IMR-90 (cell line): ENCODE data around the gene CSNK2A3. TPM values are rescaled to one million over a fixed set of nuclear protein-coding genes. Genes with fewer than 3 reads are reported as not detected.

Experiments used
- ATAC-seq: fragments of 200-7000 bp; cut with Tn5 transposase; 2 replicates; pipeline ENCODE4 v1.9.1; 2020; ENCODE audit warnings: low read depth, mild to moderate bottlenecking, moderate library complexity
- BruUV-seq: library from RNA; stranded (reverse); fragments of 400-500 nt; replicated peaks from 2 replicates; lab custom pipeline; 2021; lab: Mats Ljungman, UMichigan
- CTCF ChIA-PET: fragments of 300-600 bp; formaldehyde crosslinking; extraction: SDS; loops from one replicate; lab custom pipeline; 2021; ENCODE audit warnings: antibody characterized with exemption; lab: Yijun Ruan, JAX
- POLR2A ChIA-PET: fragments of 300-600 bp; sonication (Branson Sonifier 250); formaldehyde crosslinking; loops from one replicate; lab custom pipeline; 2022; ENCODE audit warnings: antibody characterized with exemption; ENCODE audit not compliant: unreplicated experiment; lab: Charles Lee
- DNase-seq: peaks from one replicate; pipeline ENCODE4 v3.0.0; 2013
- H2AFZ ChIP-seq: replicated peaks from 2 replicates; pipeline ENCODE3; 2013; ENCODE audit warnings: low read length, mild to moderate bottlenecking; ENCODE audit not compliant: poor library complexity
- H2AK5ac ChIP-seq: 2 replicates; pipeline ENCODE4 v1.6.1; 2013; ENCODE audit warnings: low read depth, low read length, inconsistent platforms
- H2AK9ac ChIP-seq: replicated peaks from 2 replicates; pipeline ENCODE3; 2013; ENCODE audit warnings: mild to moderate bottlenecking, low read depth, low read length, moderate library complexity; ENCODE audit not compliant: poor library complexity
- H2BK120ac ChIP-seq: 2 replicates; pipeline ENCODE4 v1.6.1; 2013; ENCODE audit warnings: low read depth, low read length, inconsistent platforms
- H2BK15ac ChIP-seq: 3 replicates; pipeline ENCODE4 v1.6.1; 2013; ENCODE audit warnings: low read depth, low read length, inconsistent platforms
- H2BK20ac ChIP-seq: 2 replicates; pipeline ENCODE4 v1.6.1; 2013; ENCODE audit warnings: low read depth, mild to moderate bottlenecking, inconsistent platforms, low read length, moderate library complexity
- H2BK5ac ChIP-seq: 2 replicates; pipeline ENCODE4 v1.6.1; 2013; ENCODE audit warnings: mild to moderate bottlenecking, low read depth, low read length, inconsistent platforms; ENCODE audit not compliant: poor library complexity, severe bottlenecking
- H3K14ac ChIP-seq: replicated peaks from 2 replicates; pipeline ENCODE4 v1.6.1; 2013; ENCODE audit warnings: low read depth, low read length, inconsistent platforms
- H3K18ac ChIP-seq: 2 replicates; pipeline ENCODE4 v1.6.1; 2013; ENCODE audit warnings: low read depth, low read length, control low read depth
- H3K23ac ChIP-seq: 2 replicates; pipeline ENCODE4 v1.6.1; 2013; ENCODE audit warnings: low read depth, low read length, inconsistent platforms
- H3K27ac ChIP-seq: 2 replicates; pipeline ENCODE4 v1.5.1; 2013; ENCODE audit warnings: mild to moderate bottlenecking, control low read depth, low read length; ENCODE audit not compliant: insufficient read depth
- H3K27me3 ChIP-seq: 2 replicates; pipeline ENCODE4 v1.6.1; 2013; ENCODE audit warnings: low read length; ENCODE audit not compliant: control insufficient read depth, insufficient read depth
- H3K36me3 ChIP-seq: 2 replicates; pipeline ENCODE4 v1.6.1; 2013; ENCODE audit warnings: low read length, mixed read lengths; ENCODE audit not compliant: control insufficient read depth, insufficient read depth
- H3K4ac ChIP-seq: 2 replicates; pipeline ENCODE4 v1.6.1; 2013; ENCODE audit warnings: low read depth, low read length, inconsistent platforms
- H3K4me1 ChIP-seq: 2 replicates; pipeline ENCODE4 v1.6.1; 2013; ENCODE audit warnings: low read length, mixed read lengths; ENCODE audit not compliant: control insufficient read depth, insufficient read depth
- H3K4me2 ChIP-seq: 2 replicates; pipeline ENCODE4 v1.6.1; 2013; ENCODE audit warnings: low read depth, mild to moderate bottlenecking, control low read depth, low read length, moderate library complexity
- H3K4me3 ChIP-seq: 2 replicates; pipeline ENCODE4 v1.5.1; 2013; ENCODE audit warnings: low read depth, mild to moderate bottlenecking, control low read depth, low read length, moderate library complexity; ENCODE audit not compliant: insufficient read depth
- H3K56ac ChIP-seq: 2 replicates; pipeline ENCODE4 v1.6.1; 2013; ENCODE audit warnings: low read length, inconsistent platforms; ENCODE audit not compliant: insufficient read depth; ENCODE audit errors: extremely low read depth
- H3K79me1 ChIP-seq, 2 experiments: 2 replicates each; pipeline ENCODE4 v1.6.1; 2013; ENCODE audit warnings: low read length in 2 of 2, inconsistent platforms in 1 of 2, low read depth in 1 of 2
- H3K9ac ChIP-seq: 2 replicates; pipeline ENCODE4 v1.6.1; 2013; ENCODE audit warnings: low read depth, low read length, control low read depth
- H3K9me1 ChIP-seq: 2 replicates; pipeline ENCODE4 v1.6.1; 2013; ENCODE audit warnings: low read length, inconsistent platforms; ENCODE audit not compliant: insufficient read depth
- H3K9me3 ChIP-seq: 2 replicates; pipeline ENCODE4 v1.6.1; 2013; ENCODE audit warnings: low read length; ENCODE audit not compliant: control insufficient read depth, insufficient read depth
- H4K20me1 ChIP-seq: 2 replicates; pipeline ENCODE4 v1.6.1; 2013; ENCODE audit warnings: low read length, inconsistent platforms; ENCODE audit not compliant: insufficient read depth
- H4K5ac ChIP-seq: 2 replicates; pipeline ENCODE4 v1.6.1; 2013; ENCODE audit warnings: mild to moderate bottlenecking, low read depth, low read length, control low read depth
- H4K8ac ChIP-seq, 2 experiments: 2 replicates each; pipeline ENCODE4 v1.6.1; 2013; ENCODE audit warnings: low read depth in 2 of 2, low read length in 2 of 2, control low read depth in 1 of 2, inconsistent platforms in 1 of 2
- H4K91ac ChIP-seq: 2 replicates; pipeline ENCODE4 v1.6.1; 2013; ENCODE audit warnings: low read depth, low read length, inconsistent platforms; ENCODE audit not compliant: insufficient read depth
- CHD1 ChIP-seq: IDR thresholded peaks from 2 replicates; pipeline ENCODE4 v1.6.1; 2012; ENCODE audit warnings: low read depth, low read length, improper control_type of control experiment
- ELK1 ChIP-seq: fragments of 150-350 bp; IDR thresholded peaks from 2 replicates; pipeline ENCODE4 v1.6.1; 2016; ENCODE audit warnings: low read depth, mild to moderate bottlenecking, low read length, moderate library complexity, borderline replicate concordance
- FOS ChIP-seq: fragments of 150-350 bp; IDR thresholded peaks from 2 replicates; pipeline ENCODE4 v1.6.1; 2016; ENCODE audit warnings: low read depth, low read length
- RAD21 ChIP-seq: IDR thresholded peaks from 2 replicates; pipeline ENCODE4 v1.6.1; 2012; ENCODE audit warnings: low read length, improper control_type of control experiment
- SMC3 ChIP-seq: fragments of 150-350 bp; IDR thresholded peaks from 2 replicates; pipeline ENCODE4 v1.6.1; 2016; ENCODE audit warnings: low read depth, mild to moderate bottlenecking, antibody characterized with exemption, low read length, moderate library complexity
- WGBS, 2 experiments: methylation state at CpG; one replicate each; pipeline versions ENCODE4 v1.1.5 to v1.1.7; 2013; ENCODE audit warnings: missing lambda C conversion rate in 2 of 2; ENCODE audit not compliant: insufficient read length in 1 of 2; ENCODE audit errors: extremely low coverage in 2 of 2; 5-methylcytosine and 5-hydroxymethylcytosine counted together
- dilution Hi-C: fragments of 300-500 bp; cut with HindIII; formaldehyde crosslinking; loops from one replicate; pipeline ENCODE4 v1.14.3; 2018; ENCODE audit warnings: low sequenced_read_pairs; ENCODE audit not compliant: unreplicated experiment
- in situ Hi-C: fragments of 300-500 bp; cut with MboI; formaldehyde crosslinking; loops from 3 replicates; pipeline ENCODE4 v1.14.3; 2019; ENCODE audit warnings: low sequenced_read_pairs, inconsistent platforms, mixed read lengths
- intact Hi-C: fragments of 100-400 bp; cut with micrococcal nuclease; formaldehyde crosslinking; loops from 2 replicates; pipeline ENCODE4 v1.10.0; 2022
- polyA plus RNA-seq, 3 experiments: library from polyadenylated mRNA; depleted of rRNA; stranded (reverse); fragments of >200 nt; gene quantifications; 2 replicates each; pipeline ENCODE4 v1.2.3, GENCODE V29; 2012; ENCODE audit warnings: low replicate concordance in 1 of 3
- total RNA-seq: library from RNA; depleted of rRNA; stranded (reverse); fragments of >200 nt; gene quantifications from 2 replicates; pipeline ENCODE4 v1.2.3, GENCODE V29; 2012

The CSNK2A3 gene
- total and polyA plus RNA-seq, 2 of the 4 experiments (the other 2 are of a cell fraction): 1.2 to 3.2 TPM

- no peak overlapping the region for H4K8ac ChIP-seq
- no peak overlapping the region for H2BK20ac ChIP-seq
- H3K9me1 ChIP-seq: no peaks in the 10 kb centered on the region
- no peaks in the 10 kb centered on the region for H3K9me3 ChIP-seq
- H3K23ac ChIP-seq: no peak overlapping the region
- no peak overlapping the region for H4K91ac ChIP-seq
- WGBS, 2 experiments: no CpG with 5 or more reads among the region's 8 CpGs
- no peak overlapping the region for H3K4me2 ChIP-seq
- no peak overlapping the region for H2BK5ac ChIP-seq
- ChIA-PET POLR2A (no interaction called here), CTCF (interaction anchor here (0.6 kb wide), 1 partner anchor 42 kb away, joined by 3 read pairs; no protein-coding TSS in a partner anchor)
- H2AK5ac ChIP-seq: no peak overlapping the region
- intact Hi-C loops (no loop called here), dilution Hi-C loops (no loop called here), in situ Hi-C loops (no loop called here)
- H3K27me3 ChIP-seq: peaks cover 3% of the 10 kb centered on the region; the same call in 1 of the 2 replicates
- no peak overlapping the region for H3K4ac ChIP-seq
- no peaks in the 10 kb centered on the region for H3K4me1 ChIP-seq
- H2AK9ac ChIP-seq: no peak overlapping the region
- no peaks in the 10 kb centered on the region for H3K79me1 ChIP-seq
- H2AFZ ChIP-seq: no peak overlapping the region
- no peak overlapping the region for H3K9ac ChIP-seq
- H3K14ac ChIP-seq: no peak overlapping the region
- H3K18ac ChIP-seq: no peak overlapping the region
- TF ChIP-seq CHD1 (no peak), SMC3 (no peak), RAD21 (no peak), ELK1 (no peak), FOS (no peak)
- no peak overlapping the region for H3K27ac ChIP-seq
- H2BK120ac ChIP-seq: no peak overlapping the region
- H2BK15ac ChIP-seq: no peak overlapping the region
- H3K56ac ChIP-seq: no peak overlapping the region
- no peaks in the 10 kb centered on the region for H3K36me3 ChIP-seq
- no TSS peak for BruUV-seq
- H3K4me3 ChIP-seq: no peak overlapping the region
- ATAC-seq (no peak), DNase-seq (no peak)
- H4K20me1 ChIP-seq: no peaks in the 10 kb centered on the region
- H4K5ac ChIP-seq: no peak overlapping the region
Observed at GRCh38 chr11:11372461-11372860, 19.4 kb upstream of the CSNK2A3 start.
